GM18907 (cell line): ENCODE measurements around the gene CENPT.
"Not testable (repeated sequence)": the region's sequence is repeated elsewhere in the genome, so short reads cannot be mapped to it uniquely, and the experiment has no call there.

Source experiments
- ATAC-seq: cut with Tn5 transposase; IDR thresholded peaks from one replicate; pipeline ENCODE4 v1.9.1; 2021; ENCODE audit warnings: mild to moderate bottlenecking, moderate library complexity; ENCODE audit not compliant: unreplicated experiment

CENPT gene

DNA sequence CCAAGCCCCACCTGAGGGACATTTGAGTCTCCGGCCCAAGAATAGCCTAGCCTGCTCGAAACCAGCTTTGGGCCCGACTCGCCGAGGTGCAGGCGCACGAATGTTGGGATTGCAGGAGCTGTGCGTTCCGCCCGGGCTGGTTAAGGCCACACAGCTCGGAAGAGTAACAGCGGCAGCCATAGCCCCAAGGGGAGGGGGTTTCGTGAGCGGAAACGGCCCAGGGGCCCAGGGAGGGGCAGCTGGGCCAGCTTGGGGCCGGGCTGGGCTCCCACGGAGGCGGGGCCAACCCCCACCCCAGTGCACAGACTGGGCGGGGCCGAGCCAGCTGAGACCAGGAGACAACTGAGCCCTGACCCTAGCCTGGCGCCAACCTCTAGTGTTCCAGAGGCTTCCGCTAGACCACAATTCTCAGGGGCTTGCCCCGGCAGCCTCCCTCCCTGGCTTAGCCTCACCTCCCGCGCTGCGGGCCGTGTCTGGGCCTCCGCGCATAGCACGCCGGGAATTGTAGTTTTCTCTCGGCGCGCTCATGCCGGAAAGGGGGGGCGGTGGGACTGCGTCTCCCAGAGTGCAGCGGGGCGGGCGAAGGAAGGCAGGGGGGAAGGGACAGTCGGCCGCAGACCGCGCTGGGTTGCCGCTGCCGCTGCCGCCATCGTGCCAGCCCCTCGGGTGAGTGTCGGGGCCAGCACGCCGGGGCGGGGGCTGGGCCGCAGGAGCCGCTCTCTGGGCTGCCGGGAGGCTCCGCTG, 1.0 kb downstream of the CENPT start, which contains the start of gene NUTF2:
TSS of gene NUTF2 (plus strand) at position 614 of the 744 bp plus-strand sequence. CDS start 18,198 bp downstream, outside the sequence.
- peak; percentile 67 for ATAC-seq

DNA sequence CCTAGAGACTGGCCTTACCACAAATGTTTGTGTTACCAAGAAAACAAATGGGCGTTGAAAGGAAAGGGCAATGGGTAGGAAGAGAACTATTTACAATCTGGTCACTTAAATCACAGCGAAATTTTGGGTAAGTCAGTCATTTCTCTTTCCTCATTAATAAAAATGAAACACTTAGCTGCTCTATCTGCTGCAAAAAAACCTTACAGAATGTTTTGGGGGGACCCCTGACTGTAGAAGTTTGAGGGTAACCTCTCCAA, 1.5 kb downstream of the CENPT start:
- no peak for ATAC-seq

DNA sequence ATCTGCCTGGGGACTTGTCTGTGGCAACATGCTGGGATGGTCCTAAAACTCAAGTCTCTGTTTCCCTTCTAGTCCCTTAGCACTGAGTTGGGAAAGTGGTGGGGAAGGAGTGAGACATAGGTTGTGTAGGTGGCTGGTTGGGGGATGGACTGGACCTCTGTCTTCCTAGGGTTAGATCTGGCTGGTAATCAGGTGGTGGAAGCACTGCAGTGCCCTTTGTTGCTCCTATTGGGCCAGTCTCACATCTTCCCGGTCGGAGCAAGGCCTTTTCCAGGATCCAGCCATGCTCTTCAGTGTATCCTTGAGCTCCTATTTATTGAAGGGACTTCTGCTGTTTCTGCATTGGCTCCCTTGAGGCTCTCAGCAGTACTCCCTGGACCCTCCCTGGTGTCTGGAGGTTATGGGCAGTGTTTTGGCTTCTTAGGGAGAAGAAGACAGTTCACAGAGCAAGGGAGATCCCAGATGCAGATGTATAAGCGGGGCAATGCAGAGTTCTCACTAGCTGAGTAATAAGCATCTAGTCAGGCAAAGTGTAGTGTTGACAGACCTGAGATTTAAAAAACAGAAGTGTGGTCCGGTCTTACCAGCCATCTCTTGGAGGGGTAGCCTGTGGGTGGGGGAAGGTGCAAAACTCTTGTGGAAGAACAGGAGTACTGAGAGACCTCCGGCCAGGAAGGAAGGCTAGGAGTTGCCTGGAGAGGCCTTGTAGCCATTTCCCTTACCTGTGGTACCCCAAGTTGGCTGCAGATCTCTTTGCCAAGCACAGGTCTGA, 2.0 kb downstream of the CENPT start:
- no peak for ATAC-seq

DNA sequence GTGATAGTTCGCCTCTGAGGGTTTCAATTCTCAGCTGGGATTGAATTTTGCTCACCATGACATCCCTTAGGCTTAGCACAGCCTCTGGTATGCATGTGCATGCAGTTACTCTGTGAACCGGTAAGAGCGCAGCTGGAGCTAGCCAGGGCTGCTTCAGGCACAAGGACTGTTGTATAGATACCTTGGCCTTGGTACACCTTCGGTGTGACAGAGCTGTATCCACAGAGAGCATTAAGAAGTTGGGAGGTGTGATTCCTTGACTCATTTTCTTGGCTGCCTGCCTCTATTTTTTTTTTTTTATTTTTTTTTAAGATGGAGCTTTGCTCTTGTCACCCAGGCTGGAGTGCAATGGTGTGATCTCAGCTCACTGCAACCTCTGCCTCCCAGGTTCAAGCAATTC, 3.0 kb downstream of the CENPT start:
- ATAC-seq: no peak

DNA sequence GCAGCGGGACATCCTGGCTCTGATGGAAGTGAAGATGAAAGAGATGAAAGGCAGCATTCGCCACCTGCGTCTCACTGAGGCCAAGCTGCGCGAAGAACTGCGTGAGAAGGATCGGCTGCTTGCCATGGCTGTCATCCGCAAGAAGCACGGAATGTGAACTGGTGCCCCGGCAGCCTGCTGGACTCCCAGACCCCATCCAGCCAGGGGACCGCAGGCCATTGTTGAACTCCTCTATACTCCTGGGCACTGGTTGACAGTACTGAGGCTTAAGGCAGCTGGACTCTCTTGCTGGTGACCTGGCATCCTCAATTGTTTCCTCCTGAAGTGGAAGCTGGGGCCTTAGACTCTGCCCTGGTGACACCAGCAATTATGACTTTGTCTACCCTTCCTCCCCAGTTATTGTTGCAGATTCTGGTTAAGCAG, 4.1 kb downstream of the CENPT start:
- ATAC-seq: no peak

DNA sequence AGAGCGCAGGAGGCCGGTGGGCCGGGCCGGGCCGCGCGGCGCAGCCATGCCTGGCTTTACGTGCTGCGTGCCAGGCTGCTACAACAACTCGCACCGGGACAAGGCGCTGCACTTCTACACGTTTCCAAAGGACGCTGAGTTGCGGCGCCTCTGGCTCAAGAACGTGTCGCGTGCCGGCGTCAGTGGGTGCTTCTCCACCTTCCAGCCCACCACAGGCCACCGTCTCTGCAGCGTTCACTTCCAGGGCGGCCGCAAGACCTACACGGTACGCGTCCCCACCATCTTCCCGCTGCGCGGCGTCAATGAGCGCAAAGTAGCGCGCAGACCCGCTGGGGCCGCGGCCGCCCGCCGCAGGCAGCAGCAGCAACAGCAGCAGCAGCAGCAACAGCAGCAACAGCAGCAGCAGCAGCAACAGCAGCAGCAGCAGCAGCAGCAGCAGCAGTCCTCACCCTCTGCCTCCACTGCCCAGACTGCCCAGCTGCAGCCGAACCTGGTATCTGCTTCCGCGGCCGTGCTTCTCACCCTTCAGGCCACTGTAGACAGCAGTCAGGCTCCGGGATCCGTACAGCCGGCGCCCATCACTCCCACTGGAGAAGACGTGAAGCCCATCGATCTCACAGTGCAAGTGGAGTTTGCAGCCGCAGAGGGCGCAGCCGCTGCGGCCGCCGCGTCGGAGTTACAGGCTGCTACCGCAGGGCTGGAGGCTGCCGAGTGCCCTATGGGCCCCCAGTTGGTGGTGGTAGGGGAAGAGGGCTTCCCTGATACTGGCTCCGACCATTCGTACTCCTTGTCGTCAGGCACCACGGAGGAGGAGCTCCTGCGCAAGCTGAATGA, 4.8 kb downstream of the CENPT start:
- peak; percentile 7 for ATAC-seq

DNA sequence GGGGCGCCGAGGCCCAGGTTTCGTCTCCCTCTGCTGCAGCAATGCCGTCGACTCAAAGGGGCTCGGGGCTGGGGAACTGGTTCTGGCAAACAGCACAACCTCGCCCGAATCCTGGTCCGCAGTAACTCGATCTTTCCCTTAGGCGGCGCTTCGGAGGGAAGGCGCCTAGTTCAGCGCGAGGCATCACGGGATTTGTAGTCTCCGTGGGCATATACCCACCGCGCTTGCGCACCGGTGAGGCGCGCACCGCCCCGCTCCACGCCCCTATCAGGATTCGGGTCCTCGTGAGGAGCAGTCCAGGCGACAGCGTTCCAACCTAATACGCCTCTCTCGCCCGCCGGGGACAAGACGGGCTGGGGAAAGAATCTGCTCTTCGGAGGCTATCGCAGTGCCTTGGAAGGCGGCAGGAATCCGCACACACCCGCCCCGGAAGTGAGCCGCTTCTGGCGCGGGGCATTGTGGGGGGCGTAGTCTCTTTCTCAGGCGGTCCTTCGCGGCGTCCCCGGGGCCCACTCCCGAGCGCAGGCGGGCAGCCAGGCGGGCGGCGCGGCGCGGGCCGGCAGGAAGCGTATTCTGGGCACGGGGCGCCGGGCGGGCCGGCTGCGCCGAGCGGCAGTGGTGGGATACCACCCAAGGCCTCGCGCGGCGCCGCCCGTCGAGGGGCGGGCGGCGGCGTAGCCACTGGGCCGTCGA, 5.5 kb downstream of the CENPT start, which contains the start of gene THAP11:
TSS of gene THAP11 (plus strand) at position 505 of the 693 bp plus-strand sequence. CDS start 235 bp downstream, outside the sequence.
- ATAC-seq: peak; percentile 57

DNA sequence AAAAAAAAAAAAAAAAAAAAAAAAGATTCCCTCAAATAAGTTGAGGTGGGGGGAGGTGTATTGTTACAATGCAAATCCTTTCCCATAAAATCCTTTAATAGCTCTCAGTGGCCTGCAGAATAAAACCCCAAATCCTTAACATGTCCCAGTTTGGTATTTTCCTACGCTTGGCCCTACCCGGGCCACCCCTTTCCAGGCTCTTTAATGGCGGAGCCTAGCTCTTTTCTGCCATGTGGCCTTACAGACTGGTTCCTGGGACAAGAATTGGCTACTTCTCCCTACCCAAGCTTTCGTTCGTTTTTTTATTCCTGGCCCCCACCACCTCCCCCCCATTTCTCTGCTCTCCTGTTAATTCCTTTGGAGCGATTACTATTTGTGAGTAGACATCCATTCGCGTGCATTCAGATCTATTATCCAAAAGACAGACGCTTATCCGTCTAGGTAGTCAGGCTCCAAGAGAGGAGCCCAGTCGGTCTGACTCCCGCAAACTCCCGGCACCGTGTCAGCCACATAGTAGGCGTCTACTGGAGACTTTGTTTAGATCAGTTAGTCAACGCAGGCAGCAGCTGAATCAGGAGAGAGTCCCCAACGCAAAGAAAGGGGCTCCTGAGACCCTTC, 6.2 kb downstream of the CENPT start:
- ATAC-seq: no peak

DNA sequence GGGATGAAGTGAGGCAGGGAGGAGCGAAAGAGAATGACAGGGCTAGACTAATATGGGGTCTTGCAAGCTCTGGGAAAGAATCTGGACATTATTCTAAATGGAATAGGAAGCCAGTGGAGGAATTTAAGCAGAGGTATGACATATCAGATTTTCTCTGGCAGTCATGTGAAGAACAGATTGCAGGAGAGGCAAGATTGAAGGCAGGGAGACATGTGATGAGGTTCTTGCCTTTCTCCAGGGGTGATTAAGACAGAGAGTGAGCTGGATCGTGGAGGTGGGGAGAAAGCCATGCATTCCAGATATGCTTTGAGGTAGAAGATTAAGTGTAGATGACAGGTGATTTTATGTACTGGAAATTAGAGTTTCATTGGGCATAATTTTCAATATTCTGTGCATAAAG, 9.7 kb downstream of the CENPT start:
- ATAC-seq: no peak

DNA sequence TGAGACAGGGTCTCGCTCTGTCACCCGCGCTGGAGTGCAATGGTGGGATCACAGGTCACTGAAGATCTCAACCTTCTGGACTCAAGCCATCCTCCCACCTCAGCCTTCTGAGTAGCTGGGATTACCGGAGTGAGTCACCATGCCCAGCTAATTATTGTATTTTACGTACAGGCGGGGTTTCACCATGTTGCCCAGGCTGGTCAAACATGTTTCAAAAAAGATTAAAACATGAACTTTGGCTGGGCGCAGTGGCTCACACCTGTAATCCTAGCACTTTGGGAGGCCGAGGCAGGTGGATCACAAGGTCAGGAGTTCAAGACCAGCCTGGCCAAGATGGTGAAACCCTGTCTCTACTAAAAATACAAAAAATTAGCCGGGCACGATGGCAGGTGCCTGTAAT, 10.3 kb downstream of the CENPT start:
- not testable (repeated sequence) for ATAC-seq

DNA sequence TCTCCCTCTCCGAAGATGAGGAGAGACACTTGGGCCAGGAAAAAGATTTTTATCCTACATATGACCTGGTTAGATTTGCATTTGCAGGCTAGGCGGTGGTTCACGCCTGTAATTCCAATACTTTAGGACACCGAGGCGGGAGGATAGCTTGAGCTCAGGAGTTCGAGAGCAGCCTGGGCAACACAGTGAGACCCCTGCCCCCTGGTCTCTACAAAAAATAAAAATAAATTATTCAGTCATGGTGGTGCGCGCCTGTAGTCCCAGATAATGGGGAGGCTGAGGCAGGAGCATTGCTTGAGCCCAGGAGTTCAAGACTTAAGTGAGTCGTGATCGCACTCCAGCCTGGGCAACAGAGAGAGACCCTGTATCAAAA, 13.3 kb downstream of the CENPT start:
- no peak for ATAC-seq

DNA sequence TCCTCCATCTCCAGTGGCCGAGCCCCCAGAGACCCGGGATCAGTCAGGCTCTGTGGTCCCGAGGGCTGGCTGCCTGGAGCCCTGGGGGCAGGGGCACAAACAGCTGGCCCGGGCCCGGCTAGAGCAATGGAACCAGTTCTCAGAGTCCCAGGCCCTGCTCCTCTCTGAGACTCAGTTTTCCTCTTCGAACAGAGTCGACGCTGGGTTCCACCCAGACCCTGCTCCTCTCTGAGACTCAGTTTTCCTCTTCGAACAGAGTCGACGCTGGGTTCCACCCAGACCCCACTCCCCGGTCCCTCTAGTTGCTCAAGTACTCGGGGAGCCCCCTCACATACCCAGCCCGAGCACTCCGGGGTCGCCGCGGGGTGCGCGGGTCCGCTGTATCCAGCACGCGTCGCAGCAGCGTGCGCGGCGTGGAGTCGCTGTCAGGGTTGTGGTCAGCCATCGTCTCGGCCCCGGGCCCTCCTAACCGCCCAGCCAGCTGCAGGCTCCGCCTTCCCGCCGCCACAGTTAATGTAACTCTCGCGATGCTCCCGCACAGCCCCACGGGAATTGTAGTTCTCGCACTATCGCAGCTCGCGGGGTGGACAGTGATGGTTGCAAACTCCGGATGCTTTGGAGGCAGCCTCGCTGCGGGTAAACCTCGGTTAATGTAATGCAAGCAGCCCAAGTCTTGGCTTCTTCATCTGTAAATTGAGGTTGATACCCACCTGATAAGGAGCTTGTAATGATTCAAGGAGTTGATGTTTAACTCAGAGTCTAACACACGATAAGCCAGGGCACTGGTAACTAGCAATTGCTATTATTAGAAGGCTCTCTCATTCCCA, 13.9 kb downstream of the CENPT start:
- ATAC-seq: peak; percentile 94

DNA sequence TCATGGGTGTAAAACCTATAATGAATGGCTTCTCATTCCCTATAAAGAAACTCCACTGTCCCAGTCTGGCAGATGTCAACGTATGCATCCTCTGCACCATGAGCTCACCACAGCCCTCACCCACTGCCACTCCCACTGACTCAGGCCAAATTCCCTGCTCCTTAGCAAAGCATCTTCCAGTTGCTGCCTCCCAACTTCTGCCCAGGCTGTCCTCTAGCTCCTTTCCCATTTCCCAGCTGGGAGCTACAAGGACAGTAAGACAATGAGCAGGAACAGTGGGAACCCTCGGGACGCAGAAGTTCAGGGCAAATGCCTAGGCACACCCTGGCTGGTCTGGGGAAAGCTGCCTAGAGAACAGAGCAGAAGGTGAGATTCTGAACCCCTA, 14.5 kb downstream of the CENPT start:
- no peak for ATAC-seq

DNA sequence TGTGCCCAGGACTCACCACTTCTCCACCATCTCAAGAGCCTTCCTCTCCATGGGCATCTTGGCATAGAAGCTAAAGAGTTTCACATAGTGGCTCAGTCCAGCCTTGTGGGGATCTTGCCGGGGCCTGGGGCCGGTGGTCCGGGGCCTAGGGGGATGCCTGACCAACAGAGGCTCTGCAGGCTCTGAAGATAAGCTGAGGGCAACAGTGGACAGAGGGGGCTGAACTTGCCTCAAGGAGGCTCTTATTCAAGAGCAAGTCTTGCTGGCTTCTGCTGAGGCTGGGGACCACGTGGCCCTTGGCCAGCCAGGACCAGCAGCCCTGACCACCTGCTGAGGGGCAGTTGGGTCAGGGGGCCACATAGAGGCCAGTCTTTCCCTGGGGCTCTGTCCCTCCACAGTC, 18.8 kb downstream of the CENPT start:
- ATAC-seq: no peak

DNA sequence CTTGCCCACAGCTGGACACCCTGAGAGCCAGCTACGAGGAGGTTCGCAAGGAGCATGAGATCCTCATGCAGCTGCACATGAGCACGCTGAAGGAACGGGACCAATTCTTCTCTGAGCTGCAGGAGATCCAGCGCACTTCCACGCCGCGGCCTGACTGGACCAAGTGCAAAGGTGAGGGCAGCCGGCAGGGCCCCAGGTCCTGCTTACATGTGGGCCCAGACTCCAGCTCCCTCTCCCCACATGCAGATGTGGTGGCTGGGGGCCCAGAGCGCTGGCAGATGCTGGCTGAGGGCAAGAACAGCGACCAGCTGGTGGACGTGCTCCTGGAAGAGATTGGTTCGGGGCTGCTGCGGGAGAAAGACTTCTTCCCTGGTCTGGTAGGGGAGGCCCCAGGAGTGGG, 21.6 kb downstream of the CENPT start:
- no peak for ATAC-seq

DNA sequence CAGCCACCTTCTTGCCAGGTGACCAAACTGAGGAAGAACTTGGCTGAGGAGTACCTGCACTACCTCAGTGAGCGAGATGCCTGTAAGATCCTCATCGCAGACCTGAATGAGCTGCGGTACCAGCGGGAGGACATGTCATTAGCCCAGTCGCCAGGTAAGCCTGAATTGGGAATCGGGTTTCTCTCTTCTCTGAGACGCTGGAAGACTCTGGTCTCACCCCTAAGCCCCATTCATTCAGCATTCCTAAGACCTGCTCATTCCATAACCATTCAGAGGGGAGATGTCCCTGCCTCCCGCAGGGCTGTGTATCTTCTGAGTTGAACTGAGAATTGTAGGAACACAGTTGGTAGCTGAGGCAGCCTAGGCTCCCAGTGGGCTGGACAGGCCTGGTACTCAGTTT, 22.4 kb downstream of the CENPT start:
- ATAC-seq: no peak

DNA sequence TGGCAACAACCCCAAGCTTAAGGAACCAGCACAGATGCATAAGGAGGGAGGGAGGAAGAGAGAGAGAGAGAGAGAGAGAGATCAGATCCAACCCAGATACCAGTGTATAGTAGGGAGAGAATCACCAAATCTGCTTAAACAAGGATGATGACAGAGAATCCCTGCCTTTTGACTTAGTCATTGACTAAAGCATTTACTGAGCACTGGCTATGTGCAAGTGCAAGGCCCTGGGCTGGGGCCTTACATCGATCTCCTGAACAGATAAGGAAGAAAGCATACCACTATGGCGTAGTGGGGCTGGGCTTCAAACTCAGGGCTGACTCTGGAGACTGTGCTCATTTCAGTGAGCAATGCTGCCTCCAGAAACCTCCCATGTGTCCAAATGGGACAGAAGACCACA, 25.0 kb downstream of the CENPT start:
- no peak for ATAC-seq

DNA sequence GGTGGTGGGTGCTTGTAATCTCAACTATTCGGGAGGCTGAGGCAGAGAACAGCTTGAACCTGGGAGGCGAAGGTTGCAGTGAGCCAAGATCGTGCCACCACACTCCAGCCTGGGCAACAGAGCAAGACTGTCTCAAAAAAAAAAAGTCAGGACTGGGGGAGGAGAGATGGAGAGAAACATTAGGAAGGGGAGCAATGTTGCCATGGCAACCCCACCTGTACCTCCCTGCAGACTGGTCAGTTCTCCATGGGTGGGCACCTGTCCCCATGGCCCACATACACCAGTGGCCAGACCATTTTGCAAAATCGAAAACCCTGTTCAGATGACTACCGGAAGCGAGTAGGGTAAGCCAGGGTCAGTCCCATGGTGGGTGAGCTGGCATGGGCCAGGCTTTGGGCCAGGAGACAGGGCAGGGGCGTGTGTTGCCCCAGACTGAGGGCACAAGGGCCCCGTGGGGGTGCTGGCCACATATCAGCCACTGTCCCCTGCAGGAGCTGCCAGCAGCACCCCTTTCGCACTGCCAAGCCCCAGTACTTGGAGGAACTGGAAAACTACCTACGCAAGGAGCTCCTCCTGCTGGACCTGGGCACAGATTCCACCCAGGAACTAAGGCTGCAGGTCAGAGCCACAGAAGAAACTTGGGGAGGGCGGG, 26.8 kb downstream of the CENPT start:
- ATAC-seq: no peak

DNA sequence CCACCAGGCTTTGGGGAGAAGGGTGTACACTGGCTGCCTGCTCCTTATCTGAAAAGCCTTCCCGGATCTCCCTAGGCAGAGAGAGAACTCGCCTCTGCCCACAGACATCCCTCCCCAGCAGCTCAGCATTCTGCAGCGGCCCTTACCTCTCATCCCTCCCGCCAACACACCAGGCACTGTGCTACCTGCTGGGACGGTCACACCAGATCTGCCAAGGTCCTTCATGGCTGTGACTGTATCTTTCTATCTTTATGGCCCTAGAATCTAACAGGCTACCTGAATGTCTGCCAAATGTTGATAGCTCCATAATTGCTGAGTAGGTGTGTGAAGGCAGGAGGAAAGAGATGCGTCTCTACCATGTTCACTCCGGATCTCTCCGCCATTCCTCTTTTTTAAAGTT, 32.9 kb downstream of the CENPT start:
- no peak for ATAC-seq
